ENCODE data around the gene ATP6V0B. TPM values are rescaled to one million over a fixed set of nuclear protein-coding genes. Genes with fewer than 3 reads are reported as not detected.
A peak's percentile ranks its signal among the peaks of the same experiment; 100 is the strongest.

The ATP6V0B gene
- total and polyA plus RNA-seq, 2 of the 13 experiments (the other 11 are each of a cell fraction or from before 2014, with no cell fraction given): 157 to 161 TPM

GRCh38 chr1:43945674-43946235 is 29.0 kb upstream of the ATP6V0B start (continued):
- TF ChIP-seq HMGXB4 (CRISPR knock-in tag; IDR thresholded peaks at IDR 0.05; ENCODE audit: borderline replicate concordance in 1 of 2, low read depth in 1 of 2) (no peak), TCF12 (IDR thresholded peaks at IDR 0.05) (no peak), TCF12 (CRISPR knock-in tag; IDR thresholded peaks at IDR 0.05) (0 out of 2 replicates have a peak, but pooled peaks have one; percentile 2)

GRCh38 chr1:43946236-43947060 is 28.3 kb upstream of the ATP6V0B start, which contains the start of gene IPO13:
TSS of gene IPO13 (plus strand) at chr1:43946950. CDS start at chr1:43947601, 651 bp downstream.
- no peak within 1 kb of the TSS for H2AFZ ChIP-seq (ENCODE audit: low read length)
- H3K79me2 ChIP-seq (ENCODE audit: insufficient read depth, low read length): peaks cover 11% of the 10 kb centered on the region
- H3K4me2 ChIP-seq (ENCODE audit: low read depth, low read length): peak within 1 kb of the TSS; percentile 84
- in situ Hi-C loops (cut with HindIII; ENCODE audit: extremely low pct_ligation_motif_present, low pct_unique_long_range_greater_than_20kb) (no loop called here), intact Hi-C loops (cut with micrococcal nuclease; ENCODE audit: unreplicated experiment) (loop anchor here (1.0 to 5.0 kb wide), 3 partner anchors 10 to 239 kb away; partner anchors contain the start of gene ST3GAL3)
- H3K4me3 ChIP-seq (replicated peaks in 1 of 3; ENCODE audit: insufficient read depth in 1 of 3, low read depth in 2 of 3, low read length in 3 of 3): peak within 1 kb of the TSS; percentile 69 to 90 (median 79)
- no peaks in the 10 kb centered on the region; a peak in 1 of 5 replicates for H3K36me3 ChIP-seq (replicated peaks in 1 of 2; ENCODE audit: control insufficient read depth in 1 of 2, insufficient read depth in 2 of 2, low read length in 2 of 2)
- CTCF ChIA-PET (ENCODE audit: low intra/inter-chr PET ratio, low total read pairs): interaction anchor here (0.7 kb wide), 1 partner anchor 183 kb away, joined by 3 read pairs; no protein-coding TSS in a partner anchor
- DNase-seq (ENCODE audit: low spot score) (peak; percentile 92), FAIRE-seq (peak; percentile 77), ATAC-seq (peak; percentile 92)
- H3K9me3 ChIP-seq (ENCODE audit: low read length): no peaks in the 10 kb centered on the region
- POLR2A ChIA-PET: interaction anchor here (0.8 to 5.0 kb wide), 9 partner anchors 11 to 296 kb away, joined by 3 to 38 read pairs (median 7); partner anchors contain the start of genes ATP6V0B, DPH2 and KDM4A
- no TSS peak for BruUV-seq (replicated peaks)
- under 1% methylated on average over 33 of the region's 74 CpGs for WGBS (ENCODE audit: low lambda C conversion rate)
- peak within 1 kb of the TSS; percentile 94 for H3K9ac ChIP-seq (ENCODE audit: insufficient read depth, low read depth, low read length)
- H3K27ac ChIP-seq (ENCODE audit: extremely low read length, insufficient read depth, low read length): peak within 1 kb of the TSS; percentile 93
- no peaks in the 10 kb centered on the region; a peak in 1 of 5 replicates for H3K27me3 ChIP-seq (ENCODE audit: control insufficient read depth in 1 of 2, insufficient read depth in 2 of 2, low read length in 2 of 2)
- H3K4me1 ChIP-seq (ENCODE audit: insufficient read depth, low read length): peaks cover 27% of the 10 kb centered on the region
- no peaks in the 10 kb centered on the region for H4K20me1 ChIP-seq (ENCODE audit: insufficient read depth, low read length)
- peak; percentile 96 for TF ChIP-seq KLF6 (CRISPR knock-in tag; IDR thresholded peaks at IDR 0.05)
- no peak; the same call in 1 of the 2 replicates for TF ChIP-seq FOXJ3 (CRISPR knock-in tag; IDR thresholded peaks at IDR 0.05; ENCODE audit: borderline replicate concordance)
- TF ChIP-seq KDM5A (IDR thresholded peaks at IDR 0.05; ENCODE audit: borderline replicate concordance, low read length): peak; percentile 77; the same call in 1 of the 2 replicates
- peak; percentile 97 for TF ChIP-seq MEIS1 (CRISPR knock-in tag; IDR thresholded peaks at IDR 0.05; ENCODE audit: borderline replicate concordance)
- TF ChIP-seq ZNF274 (CRISPR knock-in tag; IDR thresholded peaks at IDR 0.05): peak; percentile 90
- 0 out of 2 replicates have a peak, but pooled peaks have one; percentile 59 for TF ChIP-seq SNAPC2 (CRISPR knock-in tag; IDR thresholded peaks at IDR 0.05)
- TF ChIP-seq, protein P1, sequence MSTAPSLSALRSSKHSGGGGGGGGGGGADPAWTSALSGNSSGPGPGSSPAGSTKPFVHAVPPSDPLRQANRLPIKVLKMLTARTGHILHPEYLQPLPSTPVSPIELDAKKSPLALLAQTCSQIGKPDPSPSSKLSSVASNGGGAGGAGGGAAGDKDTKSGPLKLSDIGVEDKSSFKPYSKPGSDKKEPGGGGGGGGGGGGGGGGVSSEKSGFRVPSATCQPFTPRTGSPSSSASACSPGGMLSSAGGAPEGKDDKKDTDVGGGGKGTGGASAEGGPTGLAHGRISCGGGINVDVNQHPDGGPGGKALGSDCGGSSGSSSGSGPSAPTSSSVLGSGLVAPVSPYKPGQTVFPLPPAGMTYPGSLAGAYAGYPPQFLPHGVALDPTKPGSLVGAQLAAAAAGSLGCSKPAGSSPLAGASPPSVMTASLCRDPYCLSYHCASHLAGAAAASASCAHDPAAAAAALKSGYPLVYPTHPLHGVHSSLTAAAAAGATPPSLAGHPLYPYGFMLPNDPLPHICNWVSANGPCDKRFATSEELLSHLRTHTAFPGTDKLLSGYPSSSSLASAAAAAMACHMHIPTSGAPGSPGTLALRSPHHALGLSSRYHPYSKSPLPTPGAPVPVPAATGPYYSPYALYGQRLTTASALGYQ (CRISPR knock-in tag; IDR thresholded peaks at IDR 0.05): no peak
- peak; percentile 94 for TF ChIP-seq ZNF510 (CRISPR knock-in tag; IDR thresholded peaks at IDR 0.05; ENCODE audit: low read depth)
- TF ChIP-seq GTF3A (CRISPR knock-in tag; conservative IDR thresholded peaks at IDR 0.05): peak; percentile 99
- peak; percentile 96 for TF ChIP-seq TARDBP (CRISPR knock-in tag; IDR thresholded peaks at IDR 0.05)
- TF ChIP-seq ZKSCAN5 (CRISPR knock-in tag; IDR thresholded peaks at IDR 0.05): no peak
- TF ChIP-seq, protein P2, sequence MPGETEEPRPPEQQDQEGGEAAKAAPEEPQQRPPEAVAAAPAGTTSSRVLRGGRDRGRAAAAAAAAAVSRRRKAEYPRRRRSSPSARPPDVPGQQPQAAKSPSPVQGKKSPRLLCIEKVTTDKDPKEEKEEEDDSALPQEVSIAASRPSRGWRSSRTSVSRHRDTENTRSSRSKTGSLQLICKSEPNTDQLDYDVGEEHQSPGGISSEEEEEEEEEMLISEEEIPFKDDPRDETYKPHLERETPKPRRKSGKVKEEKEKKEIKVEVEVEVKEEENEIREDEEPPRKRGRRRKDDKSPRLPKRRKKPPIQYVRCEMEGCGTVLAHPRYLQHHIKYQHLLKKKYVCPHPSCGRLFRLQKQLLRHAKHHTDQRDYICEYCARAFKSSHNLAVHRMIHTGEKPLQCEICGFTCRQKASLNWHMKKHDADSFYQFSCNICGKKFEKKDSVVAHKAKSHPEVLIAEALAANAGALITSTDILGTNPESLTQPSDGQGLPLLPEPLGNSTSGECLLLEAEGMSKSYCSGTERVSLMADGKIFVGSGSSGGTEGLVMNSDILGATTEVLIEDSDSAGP (CRISPR knock-in tag; IDR thresholded peaks at IDR 0.05; ENCODE audit: borderline replicate concordance): peak; percentile 96

Measured in HepG2 (cell line).